G401.6 (cell line): ENCODE results near the gene SEMA5A.
"Not testable (repeated sequence)": the region's sequence is repeated elsewhere in the genome, so short reads cannot be mapped to it uniquely, and the experiment has no call there.

Source experiments
- FAIRE-seq: peaks from 2 replicates; lab custom pipeline; 2012; peaks lifted over from hg19 to GRCh38; lab: Jason Lieb, UNC

SEMA5A gene

GRCh38 chr5:9354336-9355081, 191.4 kb downstream of the SEMA5A start:
- FAIRE-seq = no peak

- FAIRE-seq = not testable (repeated sequence)
Measured at GRCh38 chr5:9353048-9353447, 192.8 kb downstream of the SEMA5A start.

- no peak for FAIRE-seq
Measured at GRCh38 chr5:9351546-9351945, 194.3 kb downstream of the SEMA5A start.

GRCh38 chr5:9350301-9350797, 195.5 kb downstream of the SEMA5A start:
- no peak for FAIRE-seq

- FAIRE-seq = no peak
Measured at GRCh38 chr5:9348401-9348996, 197.4 kb downstream of the SEMA5A start.

- FAIRE-seq = no peak
Measured at GRCh38 chr5:9347541-9348295, 198.2 kb downstream of the SEMA5A start.

GRCh38 chr5:9347032-9347431, 198.8 kb downstream of the SEMA5A start:
- FAIRE-seq = no peak

- FAIRE-seq = no peak
Measured at GRCh38 chr5:9344751-9345240, 201.1 kb downstream of the SEMA5A start.

GRCh38 chr5:9343146-9343850, 202.6 kb downstream of the SEMA5A start:
- FAIRE-seq = no peak

- FAIRE-seq = no peak
Measured at GRCh38 chr5:9342161-9342787, 203.6 kb downstream of the SEMA5A start.

GRCh38 chr5:9340085-9340484, 205.8 kb downstream of the SEMA5A start:
- no peak for FAIRE-seq

- FAIRE-seq = no peak
Measured at GRCh38 chr5:9339206-9339818, 206.6 kb downstream of the SEMA5A start.

GRCh38 chr5:9338796-9339195, 207.1 kb downstream of the SEMA5A start:
- FAIRE-seq = no peak

GRCh38 chr5:9337928-9338595, 207.8 kb downstream of the SEMA5A start:
- no peak for FAIRE-seq

GRCh38 chr5:9335754-9336495, 209.9 kb downstream of the SEMA5A start:
- no peak for FAIRE-seq

- FAIRE-seq = no peak
Measured at GRCh38 chr5:9335269-9335668, 210.6 kb downstream of the SEMA5A start.

GRCh38 chr5:9332026-9332425, 213.8 kb downstream of the SEMA5A start:
- FAIRE-seq = no peak

GRCh38 chr5:9331372-9331771, 214.5 kb downstream of the SEMA5A start:
- FAIRE-seq = no peak

- no peak for FAIRE-seq
Measured at GRCh38 chr5:9329125-9329524, 216.8 kb downstream of the SEMA5A start.

- no peak for FAIRE-seq
Measured at GRCh38 chr5:9325549-9325948, 220.3 kb downstream of the SEMA5A start.
